GM10266 (cell line): ENCODE results near the gene PUS3.
"Not testable (repeated sequence)": the region's sequence is repeated elsewhere in the genome, so short reads cannot be mapped to it uniquely, and the experiment has no call there.

Experiments used
- DNase-seq: peaks from one replicate; pipeline ENCODE4 v3.0.0; 2012; ENCODE audit errors: extremely low spot score
- CTCF ChIP-seq: IDR thresholded peaks from 2 replicates; pipeline ENCODE4 v1.5.1; 2012; ENCODE audit warnings: mild to moderate bottlenecking, low read depth; ENCODE audit not compliant: control insufficient read depth, insufficient read depth; ENCODE audit errors: missing control alignments

Gene PUS3

GRCh38 chr11:125874556-125875124, 28.4 kb downstream of the PUS3 start:
- peak; percentile 89 for TF ChIP-seq CTCF
- DNase-seq, result peak; percentile 54

GRCh38 chr11:125873881-125874555, 29.0 kb downstream of the PUS3 start:
- no peak for TF ChIP-seq CTCF
- no peak for DNase-seq

GRCh38 chr11:125872138-125872491, 30.9 kb downstream of the PUS3 start:
- DNase-seq, result no peak
- TF ChIP-seq CTCF, result no peak

- peak; percentile 23 for TF ChIP-seq CTCF
- no peak for DNase-seq
These were observed 31.4 kb downstream of the PUS3 start for GRCh38 chr11:125871391-125872137.

- no peak for TF ChIP-seq CTCF
- no peak for DNase-seq
These were observed 33.5 kb downstream of the PUS3 start for GRCh38 chr11:125869521-125869920.

GRCh38 chr11:125865354-125865753, 37.7 kb downstream of the PUS3 start:
- DNase-seq, result not testable (repeated sequence)

- not testable (repeated sequence) for DNase-seq
These were observed 40.2 kb downstream of the PUS3 start for GRCh38 chr11:125862786-125863185.

GRCh38 chr11:125857670-125858069, 45.3 kb downstream of the PUS3 start:
- DNase-seq, result not testable (repeated sequence)
